Uterus (tissue), 4 donors: ENCODE measurements around the gene SSBP3. TPM values are rescaled to one million over a fixed set of nuclear protein-coding genes. Genes with fewer than 3 reads are reported as not detected.

ENCODE experiments used
- DNase-seq, 2 donors: peaks; one replicate each; pipeline ENCODE4 v3.0.0-alpha.2; 2019 to 2020
- H3K27ac ChIP-seq, 2 donors: fragments of 200-600 bp; sonication (generic); 1 replicate in 1 of 2; 2 replicates in 1 of 2; pipeline ENCODE4 v1.5.1; 2016 to 2018
- H3K27me3 ChIP-seq, 2 donors: fragments of 200-600 bp; sonication (generic); one replicate each; pipeline ENCODE4 v1.5.1; 2018 to 2019; ENCODE audit warnings: control low read depth in 1 of 2
- H3K36me3 ChIP-seq, 2 donors: fragments of 200-600 bp; sonication (generic); one replicate each; pipeline ENCODE4 v1.5.1; 2019; ENCODE audit warnings: control low read depth in 1 of 2
- H3K4me1 ChIP-seq, 2 donors: fragments of 200-600 bp; sonication (generic); one replicate each; pipeline ENCODE4 v1.5.1; 2018 to 2019; ENCODE audit warnings: control low read depth in 1 of 2
- H3K4me3 ChIP-seq, 2 donors: fragments of 200-600 bp; sonication (generic); 1 replicate in 1 of 2; 2 replicates in 1 of 2; pipeline ENCODE4 v1.5.1; 2018 to 2019; ENCODE audit warnings: mild to moderate bottlenecking in 1 of 2
- H3K9me3 ChIP-seq, 2 donors: fragments of 200-600 bp; sonication (generic); one replicate each; pipeline ENCODE4 v1.5.1; 2019; ENCODE audit warnings: control low read depth in 1 of 2
- CTCF ChIP-seq, 4 experiments: fragments of 200-600 bp in 2 of 4; fragments of 450-650 bp in 2 of 4; sonication (generic) in 2 of 4; IDR thresholded peaks; one replicate each; pipeline ENCODE4 v1.5.1; 2016 to 2019; ENCODE audit warnings: antibody characterized with exemption in 4 of 4, mild to moderate bottlenecking in 2 of 4, moderate library complexity in 1 of 4
- POLR2A ChIP-seq, 2 donors: fragments of 450-650 bp; IDR thresholded peaks; one replicate each; pipeline ENCODE4 v1.6.1; 2016; ENCODE audit warnings: antibody characterized with exemption in 2 of 2, mild to moderate bottlenecking in 1 of 2, moderate library complexity in 1 of 2
- intact Hi-C: fragments of 100-400 bp; cut with DNase I; formaldehyde crosslinking; loops from one replicate; pipeline ENCODE4 v1.15.1; 2023; ENCODE audit warnings: low total_unique reads
- total RNA-seq, 4 donors: library from RNA; depleted of rRNA in 3 of 4; stranded (reverse); fragments of >200 nt in 3 of 4; gene quantifications; one replicate each; pipeline versions ENCODE4 v1.1.0 to v1.2.4, GENCODE V29; 2014 to 2023
- donor health status: DM: yes; HTN: yes; CAD: no.

Gene SSBP3
- total RNA-seq, 4 donors from 2014 or later = 19.7 to 125 (median 31.4) TPM

GRCh38 chr1:54283635-54284385 is 122.4 kb downstream of the SSBP3 start:
- Histone ChIP-seq H3K4me3 (no peak overlapping the region), H3K4me1 (peaks cover 11 to 20% of the 10 kb centered on the region in 2 donors), H3K27me3 (no peaks in the 10 kb centered on the region), H3K36me3 (no peaks in the 10 kb centered on the region), H3K9me3 (no peaks in the 10 kb centered on the region), H3K27ac (peak overlapping the region; percentile 61 to 88)
- intact Hi-C loops = no loop called here
- no peak for DNase-seq
- TF ChIP-seq POLR2A (IDR thresholded peaks at IDR 0.05) (no peak), CTCF (IDR thresholded peaks at IDR 0.05) (no peak)

GRCh38 chr1:54282101-54282847 is 123.9 kb downstream of the SSBP3 start:
- no peaks in the 10 kb centered on the region for H3K27me3 ChIP-seq
- peak overlapping the region; percentile 56 to 61 for H3K27ac ChIP-seq
- peaks cover 21 to 22% of the 10 kb centered on the region in 2 donors for H3K4me1 ChIP-seq
- intact Hi-C loops = no loop called here
- H3K9me3 ChIP-seq = no peaks in the 10 kb centered on the region
- TF ChIP-seq POLR2A (IDR thresholded peaks at IDR 0.05) (no peak), CTCF (IDR thresholded peaks at IDR 0.05) (no peak)
- no peaks in the 10 kb centered on the region for H3K36me3 ChIP-seq
- no peak for DNase-seq
- no peak overlapping the region for H3K4me3 ChIP-seq

GRCh38 chr1:54280651-54281050 is 125.5 kb downstream of the SSBP3 start:
- H3K27me3 ChIP-seq = no peaks in the 10 kb centered on the region
- peak overlapping the region; percentile 85 to 95 for H3K27ac ChIP-seq
- no peak for DNase-seq
- TF ChIP-seq CTCF (IDR thresholded peaks at IDR 0.05) (no peak), POLR2A (IDR thresholded peaks at IDR 0.05) (no peak)
- H3K4me3 ChIP-seq = no peak overlapping the region
- intact Hi-C loops = no loop called here
- no peaks in the 10 kb centered on the region for H3K36me3 ChIP-seq
- peaks cover 26 to 36% of the 10 kb centered on the region in 2 donors for H3K4me1 ChIP-seq
- H3K9me3 ChIP-seq = no peaks in the 10 kb centered on the region

GRCh38 chr1:54279457-54279856 is 126.7 kb downstream of the SSBP3 start:
- Histone ChIP-seq H3K4me1 (peaks cover 35 to 45% of the 10 kb centered on the region in 2 donors), H3K27ac (peak overlapping the region; percentile 85 to 95), H3K9me3 (no peaks in the 10 kb centered on the region), H3K36me3 (no peaks in the 10 kb centered on the region), H3K4me3 (no peak overlapping the region), H3K27me3 (no peaks in the 10 kb centered on the region)
- intact Hi-C loops = loop anchor here (10.0 kb wide), 1 partner anchor 45 kb away; no protein-coding TSS in a partner anchor
- TF ChIP-seq CTCF (IDR thresholded peaks at IDR 0.05) = no peak
- TF ChIP-seq POLR2A (IDR thresholded peaks at IDR 0.05) = no peak
- DNase-seq = no peak

GRCh38 chr1:54278941-54279422 is 127.2 kb downstream of the SSBP3 start:
- Histone ChIP-seq H3K4me3 (no peak overlapping the region), H3K27ac (peak overlapping the region; percentile 85 to 95), H3K36me3 (no peaks in the 10 kb centered on the region), H3K9me3 (no peaks in the 10 kb centered on the region), H3K4me1 (peaks cover 39 to 50% of the 10 kb centered on the region in 2 donors), H3K27me3 (no peaks in the 10 kb centered on the region)
- TF ChIP-seq CTCF (IDR thresholded peaks at IDR 0.05) (no peak), POLR2A (IDR thresholded peaks at IDR 0.05) (peak in 1 of 2 donors; percentile 47)
- DNase-seq = peak; percentile 61 to 75
- intact Hi-C loops = loop anchor here (10.0 kb wide), 1 partner anchor 46 kb away; no protein-coding TSS in a partner anchor
